Retinal pigment epithelial cell (primary cell): ENCODE results near the gene HBD.

Source experiments
- DNase-seq: peaks from one replicate; pipeline ENCODE4 v3.0.0-alpha.2; 2010; ENCODE audit warnings: low read depth
- H3K4me3 ChIP-seq: 2 replicates; pipeline ENCODE4 v1.5.1; 2011; ENCODE audit warnings: mild to moderate bottlenecking, low read length, control low read depth, moderate library complexity
- TF ChIP-seq, protein P1 (sequence below): conservative IDR thresholded peaks from 2 replicates; pipeline ENCODE4 v1.5.1; 2011; ENCODE audit warnings: low read depth, low read length, control low read depth, inconsistent platforms

Gene HBD

GRCh38 chr11:5226732-5227310, 7.5 kb downstream of the HBD start, which contains the start of gene HBB:
HBB (minus strand) TSS chr11:5227071; CDS start chr11:5227021, 50 bp downstream.
- no peak for DNase-seq
- H3K4me3 ChIP-seq, result no peak within 1 kb of the TSS
- TF ChIP-seq, protein P1, sequence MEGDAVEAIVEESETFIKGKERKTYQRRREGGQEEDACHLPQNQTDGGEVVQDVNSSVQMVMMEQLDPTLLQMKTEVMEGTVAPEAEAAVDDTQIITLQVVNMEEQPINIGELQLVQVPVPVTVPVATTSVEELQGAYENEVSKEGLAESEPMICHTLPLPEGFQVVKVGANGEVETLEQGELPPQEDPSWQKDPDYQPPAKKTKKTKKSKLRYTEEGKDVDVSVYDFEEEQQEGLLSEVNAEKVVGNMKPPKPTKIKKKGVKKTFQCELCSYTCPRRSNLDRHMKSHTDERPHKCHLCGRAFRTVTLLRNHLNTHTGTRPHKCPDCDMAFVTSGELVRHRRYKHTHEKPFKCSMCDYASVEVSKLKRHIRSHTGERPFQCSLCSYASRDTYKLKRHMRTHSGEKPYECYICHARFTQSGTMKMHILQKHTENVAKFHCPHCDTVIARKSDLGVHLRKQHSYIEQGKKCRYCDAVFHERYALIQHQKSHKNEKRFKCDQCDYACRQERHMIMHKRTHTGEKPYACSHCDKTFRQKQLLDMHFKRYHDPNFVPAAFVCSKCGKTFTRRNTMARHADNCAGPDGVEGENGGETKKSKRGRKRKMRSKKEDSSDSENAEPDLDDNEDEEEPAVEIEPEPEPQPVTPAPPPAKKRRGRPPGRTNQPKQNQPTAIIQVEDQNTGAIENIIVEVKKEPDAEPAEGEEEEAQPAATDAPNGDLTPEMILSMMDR, result no peak

- TF ChIP-seq, protein P1, result no peak
- H3K4me3 ChIP-seq, result no peak overlapping the region
- DNase-seq, result no peak
Observed at GRCh38 chr11:5225480-5225871, 8.8 kb downstream of the HBD start.

DNA sequence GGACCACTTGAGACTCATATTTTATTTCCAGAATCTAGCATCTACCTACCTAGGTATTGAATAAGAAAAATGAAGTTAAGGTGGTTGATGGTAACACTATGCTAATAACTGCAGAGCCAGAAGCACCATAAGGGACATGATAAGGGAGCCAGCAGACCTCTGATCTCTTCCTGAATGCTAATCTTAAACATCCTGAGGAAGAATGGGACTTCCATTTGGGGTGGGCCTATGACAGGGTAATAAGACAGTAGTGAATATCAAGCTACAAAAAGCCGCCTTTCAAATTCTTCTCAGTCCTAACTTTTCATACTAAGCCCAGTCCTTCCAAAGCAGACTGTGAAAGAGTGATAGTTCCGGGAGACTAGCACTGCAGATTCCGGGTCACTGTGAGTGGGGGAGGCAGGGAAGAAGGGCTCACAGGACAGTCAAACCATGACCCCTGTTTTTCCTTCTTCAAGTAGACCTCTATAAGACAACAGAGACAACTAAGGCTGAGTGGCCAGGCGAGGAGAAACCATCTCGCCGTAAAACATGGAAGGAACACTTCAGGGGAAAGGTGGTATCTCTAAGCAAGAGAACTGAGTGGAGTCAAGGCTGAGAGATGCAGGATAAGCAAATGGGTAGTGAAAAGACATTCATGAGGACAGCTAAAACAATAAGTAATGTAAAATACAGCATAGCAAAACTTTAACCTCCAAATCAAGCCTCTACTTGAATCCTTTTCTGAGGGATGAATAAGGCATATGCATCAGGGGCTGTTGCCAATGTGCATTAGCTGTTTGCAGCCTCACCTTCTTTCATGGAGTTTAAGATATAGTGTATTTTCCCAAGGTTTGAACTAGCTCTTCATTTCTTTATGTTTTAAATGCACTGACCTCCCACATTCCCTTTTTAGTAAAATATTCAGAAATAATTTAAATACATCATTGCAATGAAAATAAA, 9.5 kb downstream of the HBD start:
- H3K4me3 ChIP-seq, result no peak overlapping the region
- no peak for DNase-seq

GRCh38 chr11:5223686-5224085, 10.6 kb downstream of the HBD start:
- no peak for DNase-seq
- TF ChIP-seq, protein P1, result no peak
- no peak overlapping the region for H3K4me3 ChIP-seq

More for the DNA sequence above, 9.5 kb downstream of the HBD start:
- TF ChIP-seq, protein P1, result no peak

- no peak overlapping the region for H3K4me3 ChIP-seq
- TF ChIP-seq, protein P1, result no peak
- DNase-seq, result no peak
Observed at GRCh38 chr11:5223146-5223545, 11.1 kb downstream of the HBD start.

GRCh38 chr11:5210376-5210885, 23.9 kb downstream of the HBD start:
- no peak overlapping the region for H3K4me3 ChIP-seq
- TF ChIP-seq, protein P1, result no peak

More at GRCh38 chr11:5210376-5210885, 23.9 kb downstream of the HBD start:
- no peak for DNase-seq
